PC-3 (cell line): ENCODE measurements around the gene TPCN2. TPM values are rescaled to one million over a fixed set of nuclear protein-coding genes. Genes with fewer than 3 reads are reported as not detected.

Source experiments
- ATAC-seq: fragments of 200-7000 bp; cut with Tn5 transposase; 2 replicates; pipeline ENCODE4 v1.9.1; 2020; ENCODE audit warnings: mild to moderate bottlenecking, moderate library complexity
- BruUV-seq: library from RNA; stranded (reverse); fragments of 400-500 nt; replicated peaks from 2 replicates; lab custom pipeline; 2021; lab: Mats Ljungman, UMichigan
- CTCF ChIA-PET: fragments of 300-600 bp; sonication (Branson Sonifier 250); formaldehyde crosslinking; loops from one replicate; lab custom pipeline; 2022; ENCODE audit warnings: antibody characterized with exemption; lab: Charles Lee
- POLR2A ChIA-PET: fragments of 300-600 bp; sonication (Branson Sonifier 250); formaldehyde crosslinking; loops from one replicate; lab custom pipeline; 2022; ENCODE audit warnings: antibody characterized with exemption; ENCODE audit not compliant: unreplicated experiment; lab: Charles Lee
- DNase-seq: peaks from one replicate; pipeline ENCODE4 v3.0.0-alpha.2; 2015
- H2AFZ ChIP-seq: fragments of 300-600 bp; sonication (generic); 2 replicates; pipeline ENCODE4 v1.6.0; 2016; ENCODE audit warnings: antibody characterized with exemption, low read length
- H3F3A ChIP-seq: fragments of 300-600 bp; sonication (generic); one replicate; pipeline ENCODE4 v1.6.0; 2017; ENCODE audit warnings: antibody characterized with exemption, low read length, control low read depth, mild to moderate bottlenecking; ENCODE audit not compliant: unreplicated experiment
- H3K27ac ChIP-seq: fragments of 300-600 bp; sonication (generic); 2 replicates; pipeline ENCODE4 v1.5.1; 2016; ENCODE audit warnings: mild to moderate bottlenecking, low read length
- H3K27me3 ChIP-seq: fragments of 300-600 bp; sonication (generic); 2 replicates; pipeline ENCODE4 v1.6.1; 2016; ENCODE audit warnings: low read length, mixed read lengths
- H3K36me3 ChIP-seq: fragments of 300-600 bp; sonication (generic); 2 replicates; pipeline ENCODE4 v1.6.1; 2016; ENCODE audit warnings: low read depth, mixed run types, low read length, mixed read lengths
- H3K4me1 ChIP-seq: fragments of 300-600 bp; sonication (generic); 2 replicates; pipeline ENCODE4 v1.5.1; 2016; ENCODE audit warnings: low read length; ENCODE audit not compliant: insufficient read depth
- H3K4me2 ChIP-seq: fragments of 300-600 bp; sonication (generic); 2 replicates; pipeline ENCODE4 v1.6.0; 2016; ENCODE audit warnings: low read length
- H3K4me3 ChIP-seq: fragments of 300-600 bp; sonication (generic); 2 replicates; pipeline ENCODE4 v1.5.1; 2016; ENCODE audit warnings: mild to moderate bottlenecking, low read length, mixed read lengths
- H3K79me2 ChIP-seq: fragments of 300-600 bp; sonication (generic); 2 replicates; pipeline ENCODE4 v1.6.1; 2017; ENCODE audit warnings: low read length, mixed read lengths
- H3K9ac ChIP-seq: fragments of 300-600 bp; sonication (generic); 2 replicates; pipeline ENCODE4 v1.6.0; 2016; ENCODE audit warnings: mild to moderate bottlenecking, low read length
- H3K9me2 ChIP-seq: fragments of 300-600 bp; sonication (generic); replicated peaks from 2 replicates; pipeline ENCODE4 v1.6.1; 2016; ENCODE audit warnings: mixed run types, low read length, mixed read lengths
- H3K9me3 ChIP-seq: fragments of 300-600 bp; sonication (generic); 2 replicates; pipeline ENCODE4 v1.6.1; 2016; ENCODE audit warnings: low read length, mixed read lengths
- H4K20me1 ChIP-seq: fragments of 300-600 bp; sonication (generic); 2 replicates; pipeline ENCODE4 v1.6.1; 2016; ENCODE audit warnings: low read length, mixed read lengths
- CTCF ChIP-seq: fragments of 300-600 bp; sonication (generic); conservative IDR thresholded peaks from 2 replicates; pipeline ENCODE4 v1.5.1; 2017; ENCODE audit warnings: antibody characterized with exemption, low read depth, mild to moderate bottlenecking, low read length
- EZH2 ChIP-seq: fragments of 300-600 bp; sonication (generic); IDR thresholded peaks from one replicate; pipeline ENCODE4 v1.6.1; 2017; ENCODE audit warnings: antibody characterized with exemption, mild to moderate bottlenecking, low read length; ENCODE audit not compliant: unreplicated experiment
- EZH2phosphoT487 ChIP-seq: fragments of 300-600 bp; sonication (generic); IDR thresholded peaks from 2 replicates; pipeline ENCODE4 v1.6.1; 2018; ENCODE audit warnings: mild to moderate bottlenecking, antibody characterized with exemption, low read length, borderline replicate concordance
- intact Hi-C: fragments of 100-400 bp; cut with micrococcal nuclease; formaldehyde crosslinking; loops from 2 replicates; pipeline ENCODE4 v1.9.0; 2023
- total RNA-seq: library from RNA; depleted of rRNA; stranded (reverse); fragments of >200 nt; gene quantifications from 2 replicates; pipeline ENCODE4 v1.2.3, GENCODE V29; 2014

Gene TPCN2
- total RNA-seq, 1 experiment from 2014 or later, result 13.0 TPM

- H3K9ac ChIP-seq, result no peak overlapping the region
- H3K27me3 ChIP-seq, result no peaks in the 10 kb centered on the region
- TF ChIP-seq CTCF, result peak; percentile 93
- no peak for TF ChIP-seq EZH2
- peaks cover 6% of the 10 kb centered on the region for H3K79me2 ChIP-seq
- no peaks in the 10 kb centered on the region for H4K20me1 ChIP-seq
- no peaks in the 10 kb centered on the region for H3K9me2 ChIP-seq
- H3K4me1 ChIP-seq, result peaks cover 16% of the 10 kb centered on the region
- ChIA-PET CTCF (interaction anchor here (0.6 to 1.0 kb wide), 5 partner anchors 15 to 171 kb away, joined by 3 to 6 read pairs (median 3); no protein-coding TSS in a partner anchor), POLR2A (no interaction called here)
- H3F3A ChIP-seq, result no peaks in the 10 kb centered on the region
- peak overlapping the region; percentile 86 for H2AFZ ChIP-seq
- H3K4me3 ChIP-seq, result no peak overlapping the region
- no peak overlapping the region for H3K27ac ChIP-seq
- no peaks in the 10 kb centered on the region for H3K36me3 ChIP-seq
- H3K9me3 ChIP-seq, result no peaks in the 10 kb centered on the region
- ATAC-seq, result peak; percentile 75
- peak; percentile 86 for DNase-seq
- peak overlapping the region; percentile 54 for H3K4me2 ChIP-seq
- BruUV-seq, result no TSS peak
- intact Hi-C loops, result loop anchor here (5.0 to 10.0 kb wide), 2 partner anchors 43 to 60 kb away; partner anchors contain the start of gene MRGPRD
These were observed 4.4 kb upstream of the TPCN2 start for GRCh38 chr11:69044111-69045013.

- Histone ChIP-seq H4K20me1 (no peaks in the 10 kb centered on the region), H3K9ac (no peak overlapping the region), H2AFZ (peak overlapping the region; percentile 85), H3K36me3 (no peaks in the 10 kb centered on the region), H3K27ac (0 out of 2 replicates have a peak overlapping the region, but pooled peaks have one; percentile 6), H3F3A (no peaks in the 10 kb centered on the region), H3K4me3 (peak overlapping the region; percentile 93), H3K4me2 (peak overlapping the region; percentile 70), H3K9me3 (no peaks in the 10 kb centered on the region), H3K79me2 (peaks cover 44% of the 10 kb centered on the region), H3K9me2 (no peaks in the 10 kb centered on the region), H3K27me3 (no peaks in the 10 kb centered on the region), H3K4me1 (peaks cover 23% of the 10 kb centered on the region)
- CTCF ChIA-PET, result interaction anchor here (0.5 to 1.0 kb wide), 3 partner anchors 40 to 570 kb away, joined by 3 to 6 read pairs (median 3); no protein-coding TSS in a partner anchor
- TSS peak; percentile 72 for BruUV-seq
- no peak for ATAC-seq
- POLR2A ChIA-PET, result interaction anchor here (0.5 to 0.7 kb wide), 3 partner anchors 62 to 122 kb away, joined by 3 to 12 read pairs (median 6); no protein-coding TSS in a partner anchor
- TF ChIP-seq CTCF (no peak), EZH2phosphoT487 (no peak), EZH2 (no peak)
- peak; percentile 20 for DNase-seq
- intact Hi-C loops, result loop anchor here (2.0 to 10.0 kb wide), 3 partner anchors 39 to 63 kb away; partner anchors contain the start of gene MRGPRD
These were observed 570 bp upstream of the TPCN2 start for GRCh38 chr11:69048031-69048693.
